GM19467 (cell line): Measurements from ENCODE around the gene SAMMSON.

Experiments
- ATAC-seq: cut with Tn5 transposase; IDR thresholded peaks from one replicate; pipeline ENCODE4 v1.9.1; 2021; ENCODE audit warnings: mild to moderate bottlenecking, moderate library complexity; ENCODE audit not compliant: unreplicated experiment

The SAMMSON gene

DNA sequence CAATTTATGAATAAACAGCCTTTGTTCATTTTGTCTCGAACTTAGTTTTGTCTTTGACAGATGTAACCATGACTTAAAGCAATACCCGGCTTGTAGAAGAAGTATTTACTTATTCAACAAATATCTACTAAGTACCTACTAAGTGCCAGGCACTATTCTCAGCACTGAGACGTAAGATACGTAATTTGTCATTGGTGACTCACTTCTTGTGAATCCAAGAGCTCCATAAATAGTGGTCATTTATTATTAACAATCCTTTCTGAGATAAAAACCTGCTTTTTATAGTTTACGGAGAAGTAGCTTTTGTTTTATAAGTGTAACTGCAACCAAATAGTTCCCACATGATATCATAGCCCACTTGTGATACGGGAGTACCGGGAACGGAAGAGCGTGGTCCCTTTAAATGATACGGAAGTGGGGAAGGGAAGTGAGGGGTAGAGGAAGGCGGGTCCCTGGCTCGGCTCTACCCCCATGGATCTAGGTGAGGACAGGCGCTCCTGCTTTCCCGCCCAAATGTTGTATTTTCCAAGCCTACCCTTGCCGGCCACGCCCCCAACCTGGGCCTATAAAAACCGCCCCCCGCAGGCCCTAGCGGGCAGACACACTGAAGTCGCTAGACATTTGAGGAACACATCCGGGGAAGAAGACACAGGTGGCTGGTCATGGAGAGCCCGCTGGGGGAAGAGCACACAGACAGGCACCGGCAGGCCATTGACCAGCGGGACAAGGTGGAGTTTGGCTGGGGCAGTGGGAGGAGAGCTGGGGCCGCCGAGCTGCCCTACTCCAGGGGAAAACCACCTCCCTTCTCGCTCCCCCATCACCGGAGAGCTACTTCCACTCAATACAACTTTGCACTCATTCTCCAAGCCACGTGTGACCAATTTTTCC is at the start of gene SAMMSON:
Gene SAMMSON (plus strand): TSS at position 594 of the 888 bp plus-strand sequence.
- no peak for ATAC-seq

DNA sequence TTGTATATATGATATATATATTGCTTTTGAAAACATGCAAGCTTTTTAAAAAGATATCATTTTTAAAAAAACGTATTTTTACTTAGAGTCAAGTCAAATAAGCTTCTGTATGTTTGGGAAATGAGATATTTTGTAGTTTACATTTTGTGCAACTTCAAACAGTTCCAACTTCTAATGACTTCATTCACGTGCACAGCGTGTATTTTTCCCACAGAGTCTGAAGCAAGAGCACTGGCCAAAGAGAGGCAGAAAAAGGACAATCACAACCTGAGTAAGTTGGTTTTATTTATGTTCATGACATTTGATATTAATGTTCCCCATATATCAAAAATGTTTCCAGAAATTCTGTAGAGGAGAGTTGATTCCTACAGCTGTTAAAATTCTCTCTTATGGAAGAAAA is 47.9 kb upstream of the SAMMSON start:
- no peak for ATAC-seq

DNA sequence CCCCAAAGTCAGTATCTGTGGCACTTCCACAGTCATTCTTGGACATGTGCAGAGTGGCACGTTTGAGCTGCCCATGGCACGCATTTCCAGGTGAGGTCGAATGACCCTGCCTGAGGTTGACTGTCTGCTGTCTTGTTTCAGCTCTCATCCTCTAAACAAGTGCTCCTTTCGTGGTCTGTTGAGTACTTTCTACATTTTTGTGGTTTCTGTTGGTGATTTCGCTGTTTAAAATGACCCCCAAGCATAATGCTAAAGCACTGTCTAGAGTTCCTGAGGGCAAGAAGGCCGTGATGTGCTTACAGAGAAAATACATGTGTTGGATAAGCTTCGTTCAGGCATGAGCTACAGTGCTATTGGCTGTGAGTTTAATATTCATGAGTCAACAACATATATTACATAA is 40.0 kb upstream of the SAMMSON start:
- ATAC-seq: no peak

DNA sequence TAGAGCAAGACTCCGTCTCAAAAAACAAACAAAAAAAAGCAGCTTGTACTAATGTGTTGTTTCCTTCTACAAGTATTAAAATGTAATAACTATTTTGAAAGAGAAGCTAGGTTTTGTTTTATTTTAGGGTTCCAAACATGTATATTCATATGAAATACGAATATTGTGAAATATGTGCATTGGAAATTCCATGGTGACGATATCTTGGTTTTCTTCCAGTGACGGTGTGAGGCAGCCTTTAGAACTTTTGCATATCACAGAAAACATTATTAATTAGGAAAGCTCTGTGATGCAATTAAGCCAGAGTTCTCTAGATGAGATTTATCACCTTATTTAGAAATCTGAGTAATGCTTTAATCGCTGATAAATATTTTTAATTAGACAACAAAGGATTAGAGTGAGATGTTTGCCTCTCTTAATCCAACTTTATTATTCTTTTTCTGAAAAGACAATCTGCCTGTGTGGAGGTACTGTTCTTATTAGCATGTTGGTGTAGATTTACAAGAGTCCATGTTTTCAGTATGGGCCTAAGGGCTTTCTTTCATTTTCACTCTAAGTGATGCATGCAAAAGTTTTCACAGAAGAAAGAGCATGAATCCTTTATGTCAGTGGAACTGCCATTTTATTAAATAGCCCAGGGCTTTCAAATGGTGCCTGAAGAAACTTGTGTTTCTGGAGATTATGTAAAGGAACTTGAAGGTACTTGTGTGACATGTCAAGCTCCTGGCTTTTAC is 37.7 kb upstream of the SAMMSON start:
- no peak for ATAC-seq

DNA sequence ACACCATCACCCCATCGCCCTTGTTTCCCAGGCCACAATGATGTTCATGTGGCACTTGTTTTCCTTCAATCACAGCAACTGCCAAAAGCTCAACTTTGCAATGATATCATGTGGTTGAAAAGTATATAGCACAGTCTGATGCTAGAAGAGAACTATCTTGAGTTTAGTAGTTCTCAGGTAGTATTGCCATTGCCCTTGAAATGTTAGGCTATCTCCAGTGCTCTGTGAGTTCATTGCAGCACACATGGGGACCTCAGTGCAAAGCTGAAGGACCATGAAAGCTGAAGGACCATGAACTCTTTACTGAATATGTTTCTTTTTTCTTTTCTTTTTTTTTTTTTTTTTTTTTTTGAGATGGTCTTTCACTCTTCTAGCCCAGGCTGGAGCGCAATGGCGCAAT is 35.9 kb upstream of the SAMMSON start:
- ATAC-seq: no peak

DNA sequence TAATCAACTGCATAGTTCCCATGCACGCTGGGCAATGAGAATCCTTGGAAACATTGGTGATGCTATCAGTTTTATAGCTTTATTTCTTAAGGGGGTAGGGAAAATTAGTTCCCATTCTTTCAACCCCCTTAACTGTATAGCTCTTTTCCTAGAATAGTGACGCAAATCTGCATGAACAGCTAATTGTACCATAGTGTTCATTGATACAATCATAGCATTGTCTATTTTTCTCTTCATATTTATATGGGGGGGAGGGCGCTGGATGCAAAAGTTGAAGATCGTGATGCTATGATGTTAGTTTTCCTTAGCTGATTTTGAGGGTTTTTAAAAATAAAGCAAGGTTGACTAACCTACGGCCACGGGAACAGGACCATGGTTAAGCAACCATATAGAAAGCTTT is 32.4 kb upstream of the SAMMSON start:
- no peak for ATAC-seq

DNA sequence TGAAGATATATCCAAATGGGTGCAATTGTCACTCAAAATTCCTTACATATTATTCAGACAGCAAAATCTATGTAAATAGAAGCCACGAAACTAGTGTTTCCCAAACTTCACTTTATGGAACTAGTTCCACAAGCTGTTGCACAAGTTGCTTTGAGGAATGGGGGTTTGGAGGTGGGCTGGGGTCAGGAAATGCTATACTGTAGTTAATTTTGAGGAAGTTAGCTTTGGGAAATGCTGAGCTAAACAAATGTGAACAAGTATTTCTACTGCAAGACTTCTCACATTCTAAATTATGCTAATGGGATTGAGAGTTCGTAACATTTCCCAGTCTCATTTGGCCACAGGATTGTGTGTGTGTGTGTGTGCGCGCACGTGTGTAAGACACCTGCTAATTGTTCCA is 28.7 kb upstream of the SAMMSON start:
- no peak for ATAC-seq

DNA sequence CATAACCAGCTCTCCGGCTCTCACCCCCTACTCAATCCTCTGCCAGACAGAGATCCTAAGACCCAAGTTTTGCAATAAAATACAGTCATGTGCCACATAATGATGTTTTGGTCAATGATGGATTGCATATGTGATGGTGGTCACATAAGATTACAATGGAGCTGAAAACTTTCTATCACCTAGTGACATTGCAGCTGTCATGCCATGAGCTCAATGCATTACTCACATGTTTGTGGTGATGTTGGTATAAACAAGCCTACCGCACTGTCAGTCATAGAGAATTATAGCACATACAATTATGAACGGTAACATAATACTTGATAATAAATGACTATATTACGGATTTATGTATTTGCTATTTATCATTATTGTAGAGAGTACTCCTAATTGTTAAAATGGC is 26.9 kb upstream of the SAMMSON start:
- no peak for ATAC-seq

DNA sequence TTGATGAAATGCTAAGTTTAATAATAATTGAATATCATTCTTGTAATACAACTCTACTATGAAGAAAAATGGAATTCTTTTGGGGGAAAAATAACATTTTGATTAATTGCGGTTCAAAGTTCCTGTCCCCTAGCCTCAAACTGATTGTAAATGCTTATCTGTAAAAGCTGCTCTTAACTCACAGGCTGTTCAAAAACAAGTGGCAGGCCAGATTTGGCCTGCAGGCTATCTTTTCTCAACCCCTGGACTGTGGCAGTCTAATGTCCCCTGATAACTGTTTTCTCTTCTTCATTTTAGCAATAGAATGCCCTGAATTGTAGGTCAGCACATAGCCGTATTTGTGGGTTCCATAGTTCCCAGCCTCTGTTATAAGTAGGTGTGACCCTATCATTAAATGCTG is 23.5 kb upstream of the SAMMSON start:
- ATAC-seq: no peak

DNA sequence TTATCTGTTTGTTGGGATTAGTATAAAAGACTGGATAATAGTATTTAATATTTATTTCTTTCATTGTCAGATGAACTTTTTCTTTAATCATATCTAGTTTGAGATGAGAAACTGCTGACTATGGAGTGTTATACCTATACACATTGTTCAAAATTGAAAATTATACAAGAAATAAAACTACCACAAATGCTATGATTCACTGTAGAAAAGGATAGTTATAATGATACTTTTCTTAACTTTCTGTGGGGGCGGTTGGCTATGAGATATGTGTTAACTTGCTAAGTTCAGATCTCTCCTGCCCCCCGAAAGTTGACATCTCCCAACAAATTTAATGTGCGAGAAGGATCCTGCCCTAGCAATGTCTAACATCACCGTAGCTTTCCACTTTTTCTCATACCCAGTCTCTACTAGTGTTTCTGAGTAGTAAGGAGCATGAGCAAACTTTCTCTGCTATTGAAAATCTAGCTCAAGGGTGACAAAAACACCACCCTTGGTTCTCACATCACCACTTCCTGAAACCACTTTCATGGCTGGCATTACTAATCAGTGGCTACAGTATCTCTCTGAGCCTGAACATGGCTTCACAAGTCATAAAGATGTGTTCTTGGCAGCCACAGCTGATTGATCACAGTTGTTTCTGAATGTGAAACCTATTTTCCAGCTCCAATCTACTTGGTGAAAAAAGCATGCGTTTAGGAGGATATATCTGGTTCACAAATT is 15.8 kb upstream of the SAMMSON start:
- no peak for ATAC-seq

DNA sequence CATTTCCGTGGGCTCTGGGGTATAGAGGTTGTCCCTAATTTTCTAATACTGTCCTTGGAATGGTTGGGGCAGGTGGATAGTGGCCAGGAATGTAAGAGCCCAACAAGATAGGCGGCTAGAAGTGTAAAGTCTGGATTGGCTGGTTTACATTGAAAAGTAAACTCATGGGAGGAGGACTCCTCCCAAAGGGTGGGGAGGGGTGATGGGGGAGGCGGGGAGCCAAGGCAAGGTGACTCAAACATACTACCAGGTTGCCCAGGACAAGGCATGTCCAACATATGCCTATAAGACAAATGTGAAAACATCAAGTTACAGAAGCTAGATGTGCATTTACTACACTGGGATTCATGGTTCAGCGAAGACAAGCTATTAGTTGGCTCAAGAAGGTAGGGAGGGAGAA is 14.3 kb upstream of the SAMMSON start:
- ATAC-seq: no peak

DNA sequence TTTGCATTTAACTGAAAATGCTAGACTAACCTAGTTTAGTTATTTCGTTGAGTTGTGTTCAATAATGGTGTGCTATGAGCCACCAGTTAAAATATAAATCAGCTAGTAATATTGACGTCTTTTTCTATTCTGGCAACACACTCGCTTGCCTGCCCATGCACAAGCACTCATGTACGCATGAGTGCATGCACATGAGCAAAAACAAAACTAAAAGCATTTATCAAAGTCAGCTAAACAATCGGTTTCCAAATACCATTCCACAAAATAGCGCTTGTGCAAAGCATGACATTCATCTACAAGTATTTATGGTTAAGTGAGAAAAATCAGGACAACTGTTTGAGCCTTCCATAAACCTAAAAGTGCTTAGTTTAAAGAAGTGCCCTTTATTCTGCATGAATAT is 13.1 kb upstream of the SAMMSON start:
- ATAC-seq: no peak

DNA sequence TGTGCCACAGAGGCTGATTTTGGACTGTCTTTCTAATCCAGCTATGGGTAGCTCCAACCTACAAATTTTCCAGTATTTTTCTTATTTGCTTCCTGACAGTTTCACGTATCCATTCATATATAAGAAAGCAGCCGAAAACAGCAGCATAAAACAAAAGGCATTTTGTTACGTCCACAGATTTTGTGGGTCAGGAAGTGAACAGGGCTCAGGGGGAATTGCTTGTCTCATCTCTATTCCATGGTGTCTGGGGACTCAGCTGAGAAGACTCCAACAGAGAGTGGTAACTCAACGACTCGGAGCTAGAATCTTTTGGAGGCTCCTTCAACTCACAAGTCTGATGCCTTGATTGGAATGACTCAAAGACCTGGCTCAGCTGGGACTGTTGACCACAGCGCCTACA is 11.7 kb upstream of the SAMMSON start:
- ATAC-seq: no peak

DNA sequence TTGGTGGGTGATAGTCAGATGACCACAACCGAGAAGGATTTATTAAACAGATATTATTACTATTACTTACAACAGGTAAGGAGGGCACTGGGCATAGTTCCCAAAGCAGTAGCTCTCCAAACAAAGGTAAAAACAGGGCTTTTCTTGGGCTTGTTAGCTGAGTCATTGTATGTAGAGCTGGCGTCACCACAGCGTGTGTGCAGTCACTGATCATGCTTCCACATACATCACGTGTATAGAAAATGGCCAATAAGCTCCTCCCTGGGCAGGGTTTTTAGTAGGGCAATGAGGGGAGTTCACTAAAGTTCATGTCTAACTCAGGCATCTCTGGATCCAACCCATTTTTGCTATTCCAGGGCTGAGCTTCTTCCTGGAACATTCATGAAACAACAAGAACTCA is 5.8 kb upstream of the SAMMSON start:
- ATAC-seq: no peak

DNA sequence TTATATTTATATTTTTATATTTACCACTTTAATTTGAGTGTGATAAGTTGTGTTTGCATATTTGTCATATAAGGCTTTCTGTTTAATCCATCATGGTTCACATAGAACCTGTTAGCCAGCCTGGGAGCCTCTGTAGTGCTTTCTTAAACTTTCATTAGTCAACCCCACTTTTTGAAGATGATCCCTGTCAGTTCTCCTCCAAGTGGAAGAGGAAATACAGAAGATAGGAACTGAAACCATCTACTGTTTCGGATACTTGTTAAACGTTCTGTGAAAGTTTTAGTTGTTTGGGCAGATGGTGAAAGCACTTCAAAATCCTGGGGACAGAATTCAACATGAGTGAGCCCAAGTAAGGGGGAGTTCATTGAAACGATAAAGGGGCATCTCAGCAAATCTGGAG is 4.6 kb upstream of the SAMMSON start:
- no peak for ATAC-seq

DNA sequence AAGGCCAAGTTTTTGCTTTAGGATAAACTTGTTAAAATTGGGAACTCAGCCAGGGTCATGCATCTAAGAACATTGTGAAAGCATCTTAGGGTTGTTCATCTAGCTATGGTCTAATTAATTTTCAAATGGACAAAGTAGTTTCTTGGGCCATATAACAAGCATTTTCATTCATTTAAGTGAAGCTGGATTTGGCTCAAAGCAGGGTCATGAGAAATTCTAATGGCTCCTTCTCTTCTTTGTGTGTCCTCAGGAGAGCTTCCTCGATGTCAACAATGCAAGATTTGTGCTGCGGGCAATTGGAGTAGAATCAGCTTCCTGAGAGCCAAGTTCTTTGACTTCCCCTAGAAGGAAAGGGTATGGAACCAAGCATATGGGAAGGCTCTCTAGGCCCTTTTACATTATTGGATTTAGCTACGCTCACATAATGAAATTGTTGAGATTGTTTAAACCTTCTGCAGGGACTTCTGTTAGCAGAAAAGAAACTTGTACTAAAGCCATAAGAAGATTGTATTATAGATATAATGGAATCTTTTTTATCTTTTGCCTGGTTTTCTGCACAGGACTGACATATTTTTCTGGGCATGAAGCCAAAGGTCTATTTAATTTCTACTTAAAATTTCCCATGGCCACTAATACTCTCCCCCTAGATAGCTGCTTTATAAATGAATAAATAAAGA is 1.8 kb upstream of the SAMMSON start:
- no peak for ATAC-seq

DNA sequence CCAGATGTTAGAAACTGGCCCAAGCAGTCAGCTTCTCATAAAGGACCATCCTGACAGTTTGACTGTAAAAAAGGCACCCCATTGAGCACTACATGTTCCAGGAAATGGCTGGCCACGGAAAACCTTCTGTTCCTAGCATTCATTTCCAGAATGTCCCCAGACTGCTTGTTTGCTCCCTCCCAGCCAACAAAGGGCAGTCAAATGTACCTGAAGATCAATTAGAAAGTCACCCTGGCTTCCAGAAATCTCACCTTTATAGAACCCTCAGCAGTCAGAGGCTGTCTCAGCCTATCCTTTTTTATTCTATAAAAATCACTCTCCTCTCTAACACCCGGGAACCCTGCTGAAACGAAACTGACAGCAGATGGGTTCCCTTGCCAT is 784 bp upstream of the SAMMSON start:
- no peak for ATAC-seq

DNA sequence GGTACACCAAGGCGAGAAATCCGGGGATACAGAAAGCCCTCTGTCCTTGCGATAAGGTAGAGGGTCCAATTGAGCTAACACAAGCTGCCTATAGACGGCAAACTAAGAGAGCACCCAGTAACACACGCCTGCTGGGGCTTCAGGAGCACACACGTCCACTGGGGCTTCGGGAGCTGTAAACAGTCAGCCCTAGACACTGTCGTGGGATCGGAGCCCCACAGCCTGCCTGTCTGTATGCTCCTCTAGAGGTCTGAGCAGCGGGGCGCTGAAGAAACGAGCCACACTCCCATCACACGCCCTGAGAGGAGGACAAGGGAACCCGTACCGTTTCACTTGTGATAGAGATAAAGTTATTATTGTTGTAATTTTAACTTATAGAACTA is 486 bp downstream of the SAMMSON start:
- ATAC-seq: no peak

DNA sequence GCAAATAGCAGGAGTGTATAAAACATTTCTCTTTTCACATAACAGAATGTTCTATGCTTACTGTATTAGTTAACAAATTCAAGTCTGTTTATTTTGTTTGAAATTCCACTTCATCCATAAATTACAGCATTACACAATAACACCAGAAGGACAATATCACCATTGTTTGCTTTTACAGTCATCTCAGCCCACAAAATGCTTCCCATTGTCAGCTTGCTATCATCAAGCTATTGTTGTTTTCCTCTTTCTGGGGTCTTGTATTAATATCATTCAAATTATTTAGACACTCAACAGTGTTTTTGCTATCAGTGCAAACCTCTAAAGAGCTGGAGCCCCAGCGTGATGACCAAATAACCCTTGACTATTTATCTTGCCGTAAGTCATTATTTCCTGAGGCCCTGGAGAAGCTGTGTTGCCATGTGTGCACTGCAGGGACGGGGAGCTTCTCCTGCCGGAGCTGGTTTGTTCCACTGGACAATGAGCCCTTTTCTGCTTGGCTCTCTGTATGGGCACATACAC is 1.1 kb downstream of the SAMMSON start:
- no peak for ATAC-seq

DNA sequence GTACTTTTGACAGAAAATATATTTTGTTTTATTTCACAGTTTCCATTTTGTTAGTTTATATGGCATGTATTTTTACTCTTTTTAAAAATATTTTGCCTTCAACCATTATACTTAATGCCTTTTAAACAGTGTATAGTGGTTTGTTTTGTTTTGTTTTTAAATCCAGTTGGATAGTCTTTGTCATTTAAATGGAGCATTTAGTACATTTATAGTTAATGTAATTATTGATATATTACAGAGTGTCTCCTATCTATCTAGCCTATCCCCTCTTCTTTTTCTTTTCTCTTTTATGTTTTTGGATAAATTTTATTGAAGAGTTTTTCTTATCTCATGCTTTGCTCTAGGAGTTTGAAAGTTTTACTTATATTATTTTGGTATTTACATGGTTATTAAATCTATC is 3.6 kb downstream of the SAMMSON start:
- ATAC-seq: no peak

DNA sequence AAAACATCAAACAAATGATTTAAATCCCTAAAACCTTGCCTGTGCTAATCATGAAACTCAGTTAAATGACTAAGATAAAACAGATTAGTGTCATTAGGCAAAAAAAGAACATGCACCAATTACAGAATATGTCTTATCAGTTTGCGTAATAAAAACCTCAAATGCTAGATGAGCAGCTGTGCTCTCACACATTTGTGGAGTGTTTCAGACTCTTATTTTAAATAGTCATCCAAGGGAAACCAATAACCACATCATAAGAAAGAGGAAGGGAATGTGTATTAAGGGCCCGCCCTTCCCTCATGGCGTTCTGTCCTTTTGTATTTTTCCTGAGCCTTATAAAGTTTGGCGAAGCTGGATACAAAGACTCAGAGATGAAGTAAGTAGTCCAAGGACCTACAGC is 6.6 kb downstream of the SAMMSON start:
- ATAC-seq: no peak
